Transverse colon (tissue), 4 donors: ENCODE results near the gene SLC1A3. TPM values are rescaled to one million over a fixed set of nuclear protein-coding genes. Genes with fewer than 3 reads are reported as not detected.

ENCODE experiments used
- DNase-seq: peaks from one replicate; pipeline ENCODE4 v3.0.0-alpha.2; 2019
- H3K27ac ChIP-seq, 4 donors: fragments of 200-600 bp; sonication (generic); 2 replicates each; pipeline ENCODE4 v1.5.1; 2016 to 2018; ENCODE audit warnings: inconsistent platforms in 4 of 4
- H3K27me3 ChIP-seq: fragments of 200-600 bp; sonication (generic); 2 replicates; pipeline ENCODE4 v1.5.1; 2017; ENCODE audit warnings: inconsistent platforms
- H3K36me3 ChIP-seq, 4 donors: fragments of 200-600 bp; sonication (generic); 2 replicates each; pipeline ENCODE4 v1.5.1; 2017 to 2019; ENCODE audit warnings: inconsistent platforms in 4 of 4
- H3K4me1 ChIP-seq, 4 donors: fragments of 200-600 bp; sonication (generic); 2 replicates each; pipeline ENCODE4 v1.5.1; 2017 to 2020; ENCODE audit warnings: inconsistent platforms in 4 of 4
- H3K4me3 ChIP-seq, 4 donors: fragments of 200-600 bp; sonication (generic); 1 replicate in 1 of 4; 2 replicates in 3 of 4; pipeline versions ENCODE4 v1.5.1 to v1.6.1; 2017 to 2019; ENCODE audit warnings: inconsistent platforms in 4 of 4
- H3K9me3 ChIP-seq, 2 donors: fragments of 200-600 bp; sonication (generic); 2 replicates each; pipeline ENCODE4 v1.5.1; 2017 to 2019; ENCODE audit warnings: inconsistent platforms in 2 of 2
- CTCF ChIP-seq, 5 experiments: fragments of 200-600 bp in 3 of 5; fragments of 450-650 bp in 2 of 5; sonication (generic) in 3 of 5; IDR thresholded peaks; 1 replicate in 2 of 5; 2 replicates in 3 of 5; pipeline ENCODE4 v1.5.1; 2016 to 2017; ENCODE audit warnings: antibody characterized with exemption in 5 of 5, inconsistent platforms in 3 of 5, mild to moderate bottlenecking in 2 of 5, moderate library complexity in 1 of 5
- EP300 ChIP-seq: sonication (generic); formaldehyde crosslinking; IDR thresholded peaks from one replicate; pipeline ENCODE4 v1.6.1; 2017; ENCODE audit warnings: antibody characterized with exemption, low read depth
- POLR2A ChIP-seq: fragments of 450-650 bp; IDR thresholded peaks from one replicate; pipeline ENCODE4 v1.6.1; 2016; ENCODE audit warnings: antibody characterized with exemption, mild to moderate bottlenecking, moderate library complexity
- POLR2AphosphoS5 ChIP-seq, 3 donors: sonication (generic); formaldehyde crosslinking; IDR thresholded peaks; one replicate each; pipeline ENCODE4 v1.6.1; 2016; ENCODE audit warnings: antibody characterized with exemption in 3 of 3
- WGBS, 2 donors: methylation state at CpG; one replicate each; pipeline ENCODE4 v1.1.5; 2018; ENCODE audit warnings: low coverage in 1 of 2; 5-methylcytosine and 5-hydroxymethylcytosine counted together
- in situ Hi-C, 4 donors: fragments of 200-750 bp; cut with MboI; loops; one replicate each; pipeline versions ENCODE4 v1.15.0 to v1.15.1; 2017; ENCODE audit warnings: low sequenced_read_pairs in 3 of 4, low pct_ligation_motif_present in 1 of 4, low pct_unique_long_range_greater_than_20kb in 1 of 4
- intact Hi-C: fragments of 100-400 bp; cut with DNase I; formaldehyde crosslinking; loops from one replicate; pipeline ENCODE4 v1.15.1; 2023; ENCODE audit warnings: low total_unique reads
- total RNA-seq, 4 donors: library from RNA; depleted of rRNA; stranded (reverse); fragments of >200 nt; gene quantifications; one replicate each; pipeline ENCODE4 v1.1.0, GENCODE V29; 2016

Gene SLC1A3
- total RNA-seq, 4 donors from 2014 or later, result 0.20 to 16.0 (median 4.1) TPM

- WGBS, 2 donors, result 62 to 65% methylated on average over 4 to 6 of the region's 6 CpGs
- Histone ChIP-seq H3K36me3 (no peaks in the 10 kb centered on the region), H3K27ac (no peak overlapping the region), H3K9me3 (no peaks in the 10 kb centered on the region), H3K4me3 (no peak overlapping the region), H3K4me1 (no peaks in the 10 kb centered on the region), H3K27me3 (no peaks in the 10 kb centered on the region)
- TF ChIP-seq EP300, result no peak
- no peak for TF ChIP-seq POLR2AphosphoS5 (IDR thresholded peaks at IDR 0.05)
- TF ChIP-seq CTCF (IDR thresholded peaks at IDR 0.05), result no peak
- no peak for TF ChIP-seq POLR2A
- intact Hi-C loops, result no loop called here
- DNase-seq, result no peak
- in situ Hi-C loops, result no loop called here
Measured at GRCh38 chr5:36621985-36622384, 15.6 kb downstream of the SLC1A3 start.

- Histone ChIP-seq H3K27ac (no peak overlapping the region), H3K4me1 (no peaks in the 10 kb centered on the region), H3K27me3 (no peaks in the 10 kb centered on the region), H3K9me3 (no peaks in the 10 kb centered on the region), H3K4me3 (no peak overlapping the region), H3K36me3 (no peaks in the 10 kb centered on the region)
- in situ Hi-C loops (no loop called here), intact Hi-C loops (no loop called here)
- TF ChIP-seq EP300, result no peak
- TF ChIP-seq POLR2A, result no peak
- no peak for TF ChIP-seq CTCF (IDR thresholded peaks at IDR 0.05)
- no peak for TF ChIP-seq POLR2AphosphoS5 (IDR thresholded peaks at IDR 0.05)
- 68 to 76% methylated on average over 5 to 9 of the region's 9 CpGs for WGBS, 2 donors
- DNase-seq, result no peak
Measured at GRCh38 chr5:36623832-36624231, 17.4 kb downstream of the SLC1A3 start.

GRCh38 chr5:36624277-36624676 lies 17.9 kb downstream of the SLC1A3 start:
- no peak overlapping the region for H3K4me3 ChIP-seq
- in situ Hi-C loops, result no loop called here
- no peaks in the 10 kb centered on the region for H3K27me3 ChIP-seq
- H3K36me3 ChIP-seq, result no peaks in the 10 kb centered on the region
- no peak for DNase-seq
- TF ChIP-seq EP300 (no peak), POLR2A (no peak), CTCF (IDR thresholded peaks at IDR 0.05) (no peak), POLR2AphosphoS5 (IDR thresholded peaks at IDR 0.05) (no peak)
- intact Hi-C loops, result no loop called here
- H3K9me3 ChIP-seq, result no peaks in the 10 kb centered on the region
- WGBS, 2 donors, result 68 to 89% methylated on average over 4 to 8 of the region's 8 CpGs
- H3K4me1 ChIP-seq, result no peaks in the 10 kb centered on the region
- no peak overlapping the region for H3K27ac ChIP-seq

- no peak for DNase-seq
- H3K9me3 ChIP-seq, result no peaks in the 10 kb centered on the region
- no peaks in the 10 kb centered on the region for H3K36me3 ChIP-seq
- H3K4me1 ChIP-seq, result no peaks in the 10 kb centered on the region
- no peak overlapping the region for H3K4me3 ChIP-seq
- WGBS, 2 donors, result 50 to 57% methylated on average over 2 of the region's 2 CpGs
- no peak overlapping the region for H3K27ac ChIP-seq
- no peaks in the 10 kb centered on the region for H3K27me3 ChIP-seq
- intact Hi-C loops, result no loop called here
- in situ Hi-C loops, result no loop called here
- no peak for TF ChIP-seq POLR2A
- no peak for TF ChIP-seq CTCF (IDR thresholded peaks at IDR 0.05)
- TF ChIP-seq EP300, result no peak
- no peak for TF ChIP-seq POLR2AphosphoS5 (IDR thresholded peaks at IDR 0.05)
Measured at GRCh38 chr5:36628695-36629094, 22.3 kb downstream of the SLC1A3 start.
